A673 (cell line): ENCODE measurements around the gene NDUFB10. TPM values are rescaled to one million over a fixed set of nuclear protein-coding genes. Genes with fewer than 3 reads are reported as not detected.

Experiments used
- BruUV-seq: library from RNA; stranded (reverse); fragments of 400-500 nt; replicated peaks from 2 replicates; lab custom pipeline; 2021; lab: Mats Ljungman, UMichigan
- CTCF ChIA-PET: fragments of 300-600 bp; sonication (Branson Sonifier 250); formaldehyde crosslinking; loops from one replicate; lab custom pipeline; 2022; ENCODE audit warnings: antibody characterized with exemption; lab: Charles Lee
- POLR2A ChIA-PET: fragments of 300-600 bp; sonication (Branson Sonifier 250); formaldehyde crosslinking; loops from one replicate; lab custom pipeline; 2022; ENCODE audit warnings: antibody characterized with exemption; ENCODE audit not compliant: low non-redundant PET; lab: Charles Lee
- DNase-seq: peaks from one replicate; pipeline ENCODE4 v3.0.0-alpha.2; 2015; ENCODE audit warnings: low spot score
- H3K27ac ChIP-seq: fragments of 200-600 bp; sonication (generic); 2 replicates; pipeline ENCODE4 v1.5.1; 2016; ENCODE audit warnings: mixed run types, low read depth, mild to moderate bottlenecking, mixed read lengths, antibody characterized with exemption, low read length; ENCODE audit not compliant: poor library complexity, severe bottlenecking
- H3K27me3 ChIP-seq: fragments of 200-600 bp; sonication (generic); replicated peaks from 2 replicates; pipeline ENCODE4 v1.6.1; 2017; ENCODE audit warnings: mixed run types, low read depth, mild to moderate bottlenecking, mixed read lengths, antibody characterized with exemption, low read length; ENCODE audit not compliant: insufficient read depth, poor library complexity
- H3K36me3 ChIP-seq: fragments of 200-600 bp; sonication (generic); 2 replicates; pipeline ENCODE4 v1.6.1; 2016; ENCODE audit warnings: mixed run types, mild to moderate bottlenecking, mixed read lengths, antibody characterized with exemption, low read length; ENCODE audit not compliant: insufficient read depth, poor library complexity, severe bottlenecking
- H3K4me1 ChIP-seq: fragments of 200-600 bp; sonication (generic); 2 replicates; pipeline ENCODE4 v1.6.1; 2017; ENCODE audit warnings: mixed run types, mild to moderate bottlenecking, mixed read lengths, antibody characterized with exemption, low read length; ENCODE audit not compliant: insufficient read depth, poor library complexity, severe bottlenecking
- H3K4me3 ChIP-seq: fragments of 200-600 bp; sonication (generic); 2 replicates; pipeline ENCODE4 v1.5.1; 2016; ENCODE audit warnings: low read depth, mixed run types, mild to moderate bottlenecking, mixed read lengths, low read length; ENCODE audit not compliant: poor library complexity, severe bottlenecking
- H3K9me3 ChIP-seq: fragments of 200-600 bp; sonication (generic); 2 replicates; pipeline ENCODE4 v1.6.1; 2016; ENCODE audit warnings: mixed run types, low read depth, mild to moderate bottlenecking, mixed read lengths, antibody characterized with exemption, low read length; ENCODE audit not compliant: poor library complexity, severe bottlenecking
- EZH2 ChIP-seq: fragments of 200-600 bp; sonication (generic); IDR thresholded peaks from 2 replicates; pipeline ENCODE4 v1.6.1; 2017; ENCODE audit warnings: borderline replicate concordance, low read depth, mild to moderate bottlenecking, mixed read lengths, antibody characterized with exemption, low read length; ENCODE audit not compliant: poor library complexity, severe bottlenecking
- intact Hi-C: fragments of 100-400 bp; cut with micrococcal nuclease; formaldehyde crosslinking; loops from one replicate; pipeline ENCODE4 v1.10.0; 2022; ENCODE audit not compliant: unreplicated experiment
- total RNA-seq: library from RNA; stranded (reverse); gene quantifications from 2 replicates; pipeline ENCODE4 v1.2.3, GENCODE V29; 2021
- TF ChIP-seq, protein P1 (sequence below): fragments of 300-800, 200-600 bp; sonication (generic); conservative IDR thresholded peaks from 2 replicates; pipeline ENCODE4 v1.5.1; 2017; ENCODE audit warnings: low read depth, mild to moderate bottlenecking, antibody characterized with exemption, low read length, moderate library complexity, mixed read lengths

NDUFB10 gene
- total RNA-seq, 1 experiment from 2014 or later, result 178 TPM

DNA sequence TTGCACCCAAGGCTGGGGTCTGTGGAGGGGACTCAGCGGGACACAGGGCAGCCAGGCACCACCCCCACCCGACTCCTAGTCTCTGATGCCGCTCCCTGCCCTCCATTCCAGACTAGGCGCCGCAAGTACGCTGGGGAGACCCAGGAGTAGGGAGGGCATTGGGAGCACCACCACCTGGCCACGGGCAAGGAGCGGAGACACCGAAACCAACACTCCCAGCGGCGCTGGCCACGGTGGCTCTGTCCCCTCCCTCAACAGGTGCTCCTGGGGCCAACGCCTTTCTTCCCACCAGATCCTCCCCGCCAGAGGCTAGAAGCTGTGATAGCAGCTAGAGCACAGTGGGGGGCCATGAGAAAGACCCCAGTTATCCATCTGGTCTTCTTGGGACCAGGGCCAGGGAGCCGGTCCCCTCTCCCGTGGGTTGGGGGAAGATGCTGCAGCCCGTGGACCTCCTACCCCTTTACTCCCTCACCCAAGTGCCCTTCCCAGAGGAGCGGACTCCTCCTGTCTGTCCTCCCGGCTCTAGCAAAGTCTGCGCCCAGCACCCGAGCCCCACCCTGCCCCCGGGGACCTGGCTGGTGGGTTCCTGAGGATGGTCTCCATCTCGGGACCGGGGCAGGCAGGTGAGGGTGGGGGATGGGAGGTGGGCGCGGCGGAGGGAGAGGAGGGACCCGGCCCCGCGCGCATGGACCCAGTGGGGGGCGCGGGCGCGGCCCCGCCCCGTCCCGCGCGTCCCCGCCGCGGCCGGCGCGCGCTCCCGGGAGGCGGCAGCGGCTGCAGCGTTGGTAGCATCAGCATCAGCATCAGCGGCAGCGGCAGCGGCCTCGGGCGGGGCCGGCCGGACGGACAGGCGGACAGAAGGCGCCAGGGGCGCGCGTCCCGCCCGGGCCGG lies 30.1 kb downstream of the NDUFB10 start, which contains the start of gene SYNGR3:
Gene SYNGR3 (plus strand): TSS at position 762 of the 892 bp plus-strand sequence. CDS start 133 bp downstream, outside the sequence.
- H3K4me1 ChIP-seq, result peaks cover 11% of the 10 kb centered on the region
- CTCF ChIA-PET, result no interaction called here
- TF ChIP-seq EZH2, result no peak
- TF ChIP-seq, protein P1, sequence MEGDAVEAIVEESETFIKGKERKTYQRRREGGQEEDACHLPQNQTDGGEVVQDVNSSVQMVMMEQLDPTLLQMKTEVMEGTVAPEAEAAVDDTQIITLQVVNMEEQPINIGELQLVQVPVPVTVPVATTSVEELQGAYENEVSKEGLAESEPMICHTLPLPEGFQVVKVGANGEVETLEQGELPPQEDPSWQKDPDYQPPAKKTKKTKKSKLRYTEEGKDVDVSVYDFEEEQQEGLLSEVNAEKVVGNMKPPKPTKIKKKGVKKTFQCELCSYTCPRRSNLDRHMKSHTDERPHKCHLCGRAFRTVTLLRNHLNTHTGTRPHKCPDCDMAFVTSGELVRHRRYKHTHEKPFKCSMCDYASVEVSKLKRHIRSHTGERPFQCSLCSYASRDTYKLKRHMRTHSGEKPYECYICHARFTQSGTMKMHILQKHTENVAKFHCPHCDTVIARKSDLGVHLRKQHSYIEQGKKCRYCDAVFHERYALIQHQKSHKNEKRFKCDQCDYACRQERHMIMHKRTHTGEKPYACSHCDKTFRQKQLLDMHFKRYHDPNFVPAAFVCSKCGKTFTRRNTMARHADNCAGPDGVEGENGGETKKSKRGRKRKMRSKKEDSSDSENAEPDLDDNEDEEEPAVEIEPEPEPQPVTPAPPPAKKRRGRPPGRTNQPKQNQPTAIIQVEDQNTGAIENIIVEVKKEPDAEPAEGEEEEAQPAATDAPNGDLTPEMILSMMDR, result no peak
- POLR2A ChIA-PET, result no interaction called here
- H3K9me3 ChIP-seq, result no peaks in the 10 kb centered on the region
- H3K4me3 ChIP-seq, result peak within 1 kb of the TSS; percentile 44
- intact Hi-C loops, result no loop called here
- no peak for DNase-seq
- H3K36me3 ChIP-seq, result peaks cover 7% of the 10 kb centered on the region
- peaks cover 17% of the 10 kb centered on the region for H3K27me3 ChIP-seq
- no peak within 1 kb of the TSS for H3K27ac ChIP-seq
- BruUV-seq, result no TSS peak

DNA sequence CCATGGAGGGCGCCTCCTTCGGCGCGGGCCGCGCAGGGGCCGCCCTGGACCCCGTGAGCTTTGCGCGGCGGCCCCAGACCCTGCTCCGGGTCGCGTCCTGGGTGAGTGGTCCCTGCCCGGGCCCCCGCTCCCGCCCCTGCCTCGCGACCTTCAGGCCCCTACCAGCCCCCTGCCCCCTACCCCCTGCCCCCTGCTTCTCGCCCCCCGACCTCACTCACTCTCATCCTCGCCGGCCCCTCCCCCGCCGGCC lies 30.7 kb downstream of the NDUFB10 start:
- CTCF ChIA-PET, result no interaction called here
- Histone ChIP-seq H3K4me1 (peaks cover 6% of the 10 kb centered on the region), H3K4me3 (peak overlapping the region; percentile 44), H3K27ac (no peak overlapping the region), H3K36me3 (peaks cover 7% of the 10 kb centered on the region), H3K27me3 (peaks cover 17% of the 10 kb centered on the region), H3K9me3 (no peaks in the 10 kb centered on the region)
- no TSS peak for BruUV-seq
- intact Hi-C loops, result no loop called here
- POLR2A ChIA-PET, result no interaction called here
- no peak for DNase-seq
- TF ChIP-seq, protein P1, result no peak
- TF ChIP-seq EZH2, result no peak

DNA sequence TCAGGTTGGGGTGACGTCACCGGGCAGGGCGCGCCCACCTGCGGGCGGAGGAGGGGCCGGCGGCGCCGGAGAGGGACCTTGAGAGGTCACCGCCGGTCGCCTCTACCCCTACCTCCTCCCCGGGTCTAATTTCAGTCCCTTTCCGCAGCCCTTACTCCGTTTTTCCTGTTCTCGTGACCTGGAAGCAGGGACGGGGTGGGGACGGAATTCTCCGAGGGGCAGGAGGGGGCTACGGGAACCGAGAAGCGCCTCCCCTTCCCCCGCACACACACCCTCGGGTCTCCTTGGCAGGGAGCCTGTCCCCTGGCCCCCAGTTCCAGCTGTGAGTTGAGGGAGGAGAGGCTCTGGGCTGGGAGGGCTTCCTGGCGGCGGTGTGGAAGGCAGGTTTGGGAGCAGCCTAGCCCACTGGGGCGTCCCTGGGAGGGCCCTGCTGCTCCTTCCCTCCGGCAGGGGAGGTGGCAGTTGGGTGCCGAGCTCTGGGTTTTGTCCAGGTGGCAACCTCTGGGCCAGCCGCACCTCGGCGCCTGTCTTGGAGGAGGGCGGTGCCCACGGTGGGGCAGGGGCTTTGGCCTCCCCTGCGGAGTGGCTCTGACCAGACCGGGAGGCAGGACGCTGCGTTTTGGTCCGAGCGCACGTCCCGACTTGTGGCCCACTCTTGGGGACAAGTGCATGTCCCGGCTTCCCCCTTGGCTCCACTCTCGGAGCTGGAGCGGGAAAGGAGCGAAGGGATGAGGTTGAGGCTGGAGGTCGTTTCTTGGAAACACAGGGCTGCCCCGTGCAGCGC lies 31.2 kb downstream of the NDUFB10 start:
- Histone ChIP-seq H3K27me3 (peaks cover 17% of the 10 kb centered on the region), H3K27ac (no peak overlapping the region), H3K9me3 (no peaks in the 10 kb centered on the region), H3K36me3 (peaks cover 7% of the 10 kb centered on the region), H3K4me1 (peaks cover 6% of the 10 kb centered on the region), H3K4me3 (peak overlapping the region; percentile 44)
- POLR2A ChIA-PET, result no interaction called here
- CTCF ChIA-PET, result interaction anchor here (0.6 kb wide), 1 partner anchor 9 kb away, joined by 3 read pairs; the partner anchor contains the start of gene NOXO1
- intact Hi-C loops, result no loop called here
- TF ChIP-seq EZH2, result no peak
- TF ChIP-seq, protein P1, result no peak
- BruUV-seq, result no TSS peak
- DNase-seq, result no peak
